HEK293T (cell line): ENCODE data around the gene NNT.

Experiments
- BHLHE40 ChIP-seq: fragments of 450-650 bp; IDR thresholded peaks from 2 replicates; pipeline ENCODE4 v1.6.1; 2016; ENCODE audit warnings: mild to moderate bottlenecking, moderate library complexity, borderline replicate concordance
- CTBP1 ChIP-seq: fragments of 450-650 bp; IDR thresholded peaks from 2 replicates; pipeline ENCODE4 v1.6.1; 2016; ENCODE audit warnings: borderline replicate concordance
- ELF4 ChIP-seq: fragments of 450-650 bp; IDR thresholded peaks from 2 replicates; pipeline ENCODE4 v1.6.1; 2017; ENCODE audit warnings: antibody characterized with exemption
- FOXK2 ChIP-seq: fragments of 450-650 bp; IDR thresholded peaks from 2 replicates; pipeline ENCODE4 v1.6.1; 2016; ENCODE audit warnings: mild to moderate bottlenecking
- FOXM1 ChIP-seq: fragments of 450-650 bp; IDR thresholded peaks from 2 replicates; pipeline ENCODE4 v1.6.1; 2017; ENCODE audit warnings: mild to moderate bottlenecking, borderline replicate concordance
- L3MBTL2 ChIP-seq: fragments of 450-650 bp; conservative IDR thresholded peaks from 2 replicates; pipeline ENCODE4 v1.6.1; 2016; ENCODE audit warnings: mild to moderate bottlenecking
- NFRKB ChIP-seq: fragments of 450-650 bp; IDR thresholded peaks from 2 replicates; pipeline ENCODE4 v1.6.1; 2016; ENCODE audit warnings: mild to moderate bottlenecking, moderate library complexity
- SP1 ChIP-seq: fragments of 450-650 bp; IDR thresholded peaks from 2 replicates; pipeline ENCODE4 v1.6.1; 2017
- TF ChIP-seq, protein P1 (sequence below): fragments of 450-650 bp; IDR thresholded peaks from 2 replicates; pipeline ENCODE4 v1.6.1; 2016

DNA sequence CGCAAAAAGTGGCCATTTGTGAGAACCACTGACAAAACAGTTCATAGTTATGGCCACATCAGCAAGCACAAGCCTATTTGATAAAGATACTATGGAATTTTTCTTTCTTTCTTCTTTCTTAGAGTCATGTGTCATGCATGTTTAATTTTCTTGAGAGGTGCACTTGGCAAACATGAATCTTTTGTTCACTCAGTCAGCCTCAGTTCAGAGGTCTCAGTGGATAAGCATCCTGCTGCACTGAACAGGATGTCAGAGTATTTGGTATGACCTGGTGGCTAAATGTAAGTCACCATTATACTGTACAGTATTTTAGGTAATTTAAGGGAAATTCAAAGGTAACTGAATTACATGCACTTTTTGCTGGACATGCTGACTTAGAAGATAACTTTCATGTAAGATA lies 5.4 kb downstream of the NNT start:
- TF ChIP-seq NFRKB (no peak), FOXK2 (no peak), L3MBTL2 (no peak), CTBP1 (no peak), FOXM1 (no peak), ELF4 (no peak), BHLHE40 (no peak), SP1 (no peak)
- TF ChIP-seq, protein P1, sequence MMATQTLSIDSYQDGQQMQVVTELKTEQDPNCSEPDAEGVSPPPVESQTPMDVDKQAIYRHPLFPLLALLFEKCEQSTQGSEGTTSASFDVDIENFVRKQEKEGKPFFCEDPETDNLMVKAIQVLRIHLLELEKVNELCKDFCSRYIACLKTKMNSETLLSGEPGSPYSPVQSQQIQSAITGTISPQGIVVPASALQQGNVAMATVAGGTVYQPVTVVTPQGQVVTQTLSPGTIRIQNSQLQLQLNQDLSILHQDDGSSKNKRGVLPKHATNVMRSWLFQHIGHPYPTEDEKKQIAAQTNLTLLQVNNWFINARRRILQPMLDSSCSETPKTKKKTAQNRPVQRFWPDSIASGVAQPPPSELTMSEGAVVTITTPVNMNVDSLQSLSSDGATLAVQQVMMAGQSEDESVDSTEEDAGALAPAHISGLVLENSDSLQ: no peak
